ENCODE data around the gene HSCB. TPM values are rescaled to one million over a fixed set of nuclear protein-coding genes. Genes with fewer than 3 reads are reported as not detected.
"Not testable (repeated sequence)": the region's sequence is repeated elsewhere in the genome, so short reads cannot be mapped to it uniquely, and the experiment has no call there.

The HSCB gene
- total RNA-seq, 1 donor from 2014 or later: 12.0 TPM

DNA sequence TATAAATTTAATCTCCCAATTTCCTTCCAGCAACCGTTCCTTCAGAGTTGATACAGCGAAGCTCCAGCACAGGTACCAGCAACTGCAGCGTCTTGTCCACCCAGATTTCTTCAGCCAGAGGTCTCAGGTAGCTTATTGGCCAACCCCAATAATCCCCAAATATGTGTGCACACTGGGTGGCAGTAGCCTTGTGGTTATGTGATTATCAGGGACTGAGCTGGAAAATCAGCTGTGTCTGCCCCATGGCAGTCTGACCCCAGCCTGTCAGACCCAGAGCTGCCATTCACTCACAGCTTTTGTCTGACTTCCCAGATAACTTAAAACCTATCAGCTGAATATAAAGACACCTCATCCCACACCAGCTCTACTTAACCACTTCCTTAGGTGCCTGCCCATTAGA, 2.0 kb downstream of the HSCB start:
- DNase-seq (no peak), ATAC-seq (no peak)
- H3K27me3 ChIP-seq: no peaks in the 10 kb centered on the region
- H3K9me3 ChIP-seq: no peaks in the 10 kb centered on the region
- no peak overlapping the region for H3K4me3 ChIP-seq
- no peak overlapping the region for H3K27ac ChIP-seq
- peaks cover 48% of the 10 kb centered on the region for H3K36me3 ChIP-seq
- TF ChIP-seq, protein P1, sequence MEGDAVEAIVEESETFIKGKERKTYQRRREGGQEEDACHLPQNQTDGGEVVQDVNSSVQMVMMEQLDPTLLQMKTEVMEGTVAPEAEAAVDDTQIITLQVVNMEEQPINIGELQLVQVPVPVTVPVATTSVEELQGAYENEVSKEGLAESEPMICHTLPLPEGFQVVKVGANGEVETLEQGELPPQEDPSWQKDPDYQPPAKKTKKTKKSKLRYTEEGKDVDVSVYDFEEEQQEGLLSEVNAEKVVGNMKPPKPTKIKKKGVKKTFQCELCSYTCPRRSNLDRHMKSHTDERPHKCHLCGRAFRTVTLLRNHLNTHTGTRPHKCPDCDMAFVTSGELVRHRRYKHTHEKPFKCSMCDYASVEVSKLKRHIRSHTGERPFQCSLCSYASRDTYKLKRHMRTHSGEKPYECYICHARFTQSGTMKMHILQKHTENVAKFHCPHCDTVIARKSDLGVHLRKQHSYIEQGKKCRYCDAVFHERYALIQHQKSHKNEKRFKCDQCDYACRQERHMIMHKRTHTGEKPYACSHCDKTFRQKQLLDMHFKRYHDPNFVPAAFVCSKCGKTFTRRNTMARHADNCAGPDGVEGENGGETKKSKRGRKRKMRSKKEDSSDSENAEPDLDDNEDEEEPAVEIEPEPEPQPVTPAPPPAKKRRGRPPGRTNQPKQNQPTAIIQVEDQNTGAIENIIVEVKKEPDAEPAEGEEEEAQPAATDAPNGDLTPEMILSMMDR (IDR thresholded peaks at IDR 0.05): no peak
- intact Hi-C loops (cut with DNase I): no loop called here
- peaks cover 12% of the 10 kb centered on the region for H3K4me1 ChIP-seq

DNA sequence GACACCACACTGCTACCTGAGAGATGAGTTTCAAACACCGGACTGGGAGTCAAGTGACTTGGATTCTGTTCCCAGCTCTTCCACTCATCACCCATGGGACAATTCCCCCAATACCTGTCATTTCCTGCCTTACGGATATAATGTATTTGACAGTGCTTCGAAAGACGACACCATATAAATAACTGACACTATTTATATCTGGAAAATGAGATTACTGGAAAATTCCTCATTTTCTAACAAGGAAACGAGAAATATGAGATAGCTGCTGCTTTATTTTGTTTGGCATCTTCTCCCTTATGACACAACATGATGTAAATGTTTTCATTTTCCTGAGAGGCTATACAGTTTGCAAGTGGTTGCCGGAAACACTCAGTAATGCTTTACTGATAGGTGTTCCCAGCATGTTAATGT, 8.6 kb downstream of the HSCB start:
- ATAC-seq (no peak), DNase-seq (no peak)
- intact Hi-C loops (cut with DNase I): no loop called here
- TF ChIP-seq, protein P1 (IDR thresholded peaks at IDR 0.05): no peak
- Histone ChIP-seq H3K36me3 (peaks cover 40% of the 10 kb centered on the region), H3K27me3 (no peaks in the 10 kb centered on the region), H3K4me1 (no peaks in the 10 kb centered on the region), H3K4me3 (no peak overlapping the region), H3K9me3 (no peaks in the 10 kb centered on the region), H3K27ac (no peak overlapping the region)

DNA sequence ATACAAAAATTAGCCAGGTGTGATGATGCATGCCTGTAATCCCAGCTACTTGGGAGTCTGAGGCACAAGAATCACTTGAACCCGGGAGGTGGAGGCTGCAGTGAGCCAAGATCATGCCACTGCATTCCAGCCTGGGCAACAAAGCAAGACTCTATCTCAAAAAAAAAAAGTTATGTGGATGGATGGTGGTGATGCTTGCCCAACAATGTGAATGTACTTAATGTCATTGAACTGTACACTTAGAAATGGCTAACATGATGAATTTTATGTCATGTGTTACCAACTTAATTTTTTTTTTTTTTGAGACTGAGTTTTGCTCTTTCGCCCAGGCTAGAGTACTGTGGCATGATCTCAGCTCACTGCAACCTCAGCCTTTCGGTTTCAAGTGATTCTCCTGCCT, 12.7 kb downstream of the HSCB start:
- intact Hi-C loops (cut with DNase I); H3K27me3 ChIP-seq; DNase-seq; H3K9me3 ChIP-seq; ATAC-seq; H3K4me3 ChIP-seq; H3K27ac ChIP-seq; H3K4me1 ChIP-seq: not testable (repeated sequence)
- H3K36me3 ChIP-seq: peaks cover 10% of the 10 kb centered on the region

GRCh38 chr22:28759861-28760560, 18.2 kb downstream of the HSCB start:
- no peak for DNase-seq
- no peaks in the 10 kb centered on the region for H3K36me3 ChIP-seq
- intact Hi-C loops (cut with DNase I): no loop called here
- H3K27ac ChIP-seq: no peak overlapping the region
- TF ChIP-seq, protein P1 (IDR thresholded peaks at IDR 0.05): no peak
- ATAC-seq: no peak
- no peaks in the 10 kb centered on the region for H3K4me1 ChIP-seq
- H3K4me3 ChIP-seq: no peak overlapping the region
- H3K27me3 ChIP-seq: no peaks in the 10 kb centered on the region
- no peaks in the 10 kb centered on the region for H3K9me3 ChIP-seq

- H3K36me3 ChIP-seq: no peaks in the 10 kb centered on the region
- DNase-seq: no peak
- H3K9me3 ChIP-seq: no peaks in the 10 kb centered on the region
- H3K27me3 ChIP-seq: no peaks in the 10 kb centered on the region
- H3K4me3 ChIP-seq: no peak overlapping the region
- H3K4me1 ChIP-seq: no peaks in the 10 kb centered on the region
- intact Hi-C loops (cut with DNase I): no loop called here
- H3K27ac ChIP-seq: no peak overlapping the region
- ATAC-seq: no peak
- TF ChIP-seq, protein P1 (IDR thresholded peaks at IDR 0.05): no peak
Measured at GRCh38 chr22:28761449-28761755, 19.6 kb downstream of the HSCB start.

DNA sequence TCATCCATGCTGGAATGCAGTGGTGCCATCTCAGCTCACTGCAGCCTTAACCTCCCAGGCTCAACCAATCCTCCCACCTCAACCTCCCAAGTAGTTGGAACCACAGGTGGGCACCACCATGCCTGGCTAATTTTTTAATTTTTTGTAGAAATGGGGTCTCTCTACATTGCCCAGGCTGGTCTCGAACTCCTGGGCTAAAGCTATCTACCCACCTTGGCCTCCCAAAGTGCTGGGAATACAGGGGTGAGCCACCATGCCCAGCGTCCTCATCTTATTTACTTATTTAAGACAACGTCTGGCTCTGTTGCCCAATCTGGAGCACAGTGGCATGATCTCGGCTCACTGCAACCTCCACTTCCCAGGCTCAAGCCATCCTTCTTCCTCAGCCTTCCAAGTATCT, 20.2 kb downstream of the HSCB start:
- ATAC-seq; H3K4me1 ChIP-seq; intact Hi-C loops (cut with DNase I); H3K36me3 ChIP-seq; H3K27ac ChIP-seq; H3K9me3 ChIP-seq; DNase-seq; H3K27me3 ChIP-seq; H3K4me3 ChIP-seq: not testable (repeated sequence)

- no peaks in the 10 kb centered on the region for H3K27me3 ChIP-seq
- no peaks in the 10 kb centered on the region for H3K9me3 ChIP-seq
- DNase-seq (no peak), ATAC-seq (no peak)
- H3K27ac ChIP-seq: no peak overlapping the region
- intact Hi-C loops (cut with DNase I): no loop called here
- no peaks in the 10 kb centered on the region for H3K36me3 ChIP-seq
- no peak overlapping the region for H3K4me3 ChIP-seq
- H3K4me1 ChIP-seq: no peaks in the 10 kb centered on the region
- TF ChIP-seq, protein P1 (IDR thresholded peaks at IDR 0.05): no peak
Measured at GRCh38 chr22:28766628-28767027, 24.8 kb downstream of the HSCB start.
